ENCODE data around the gene PCGF5.

DNA sequence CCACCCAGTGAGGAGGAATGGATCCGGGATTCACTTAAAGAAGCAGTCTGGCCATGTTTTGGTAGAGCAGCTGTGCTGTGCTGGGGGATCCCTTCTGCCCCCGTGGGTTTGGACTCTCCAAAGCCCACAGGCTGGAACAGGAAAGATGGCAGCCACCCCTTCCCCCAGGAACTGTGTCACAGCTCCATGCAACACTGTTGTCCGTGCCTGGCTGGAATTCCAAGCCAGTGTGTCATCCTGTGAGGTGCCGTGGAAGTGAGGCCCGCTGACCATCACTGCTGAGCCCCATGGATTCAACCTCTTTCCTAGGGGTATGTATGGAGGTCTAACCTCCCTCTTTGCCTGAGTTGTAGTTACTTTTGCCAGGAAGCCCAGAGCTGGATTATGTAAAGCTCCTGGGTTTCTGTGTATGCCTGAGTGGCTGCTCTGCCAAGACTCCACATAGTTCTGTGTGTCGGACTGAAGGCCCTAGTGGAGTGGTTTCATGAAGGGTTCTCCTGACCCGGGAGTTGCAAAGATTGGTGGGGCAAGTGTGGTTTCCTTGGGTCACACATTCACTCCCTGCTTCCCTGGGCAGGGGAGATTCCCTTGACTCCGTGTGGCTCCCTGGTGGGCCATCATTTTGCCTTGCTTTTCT lies 35.1 kb upstream of the PCGF5 start:
- no peak for TF ChIP-seq CTCF (IDR thresholded peaks at IDR 0.05)
- TF ChIP-seq POLR2AphosphoS5 (IDR thresholded peaks at IDR 0.05; ENCODE audit: insufficient read depth in 1 of 2, low read depth in 1 of 2): no peak
